Measurements from ENCODE around the gene SEMA5A.

- TF ChIP-seq CTCF (IDR thresholded peaks at IDR 0.05) (no peak), EZH2 (IDR thresholded peaks at IDR 0.05; ENCODE audit: borderline replicate concordance, insufficient read depth, low read depth, low read length, poor library complexity, severe bottlenecking) (no peak)
Observed at GRCh38 chr5:9411142-9411541, 134.7 kb downstream of the SEMA5A start.

Measured in B cell (primary cell).